Activated naive CD4-positive, alpha-beta T cell treated with anti-CD3 and anti-CD28 coated beads, Interleukin-2, amount 50 U/mL, for 72 hours (primary cell): ENCODE data around the gene SLIT3. TPM values are rescaled to one million over a fixed set of nuclear protein-coding genes. Genes with fewer than 3 reads are reported as not detected.

Experiments
- ATAC-seq, 2 donors: fragments of 150-1000 bp; cut with Tn5 transposase; 2 replicates each; pipeline ENCODE4 v1.10.0; 2021; ENCODE audit warnings: mild to moderate bottlenecking in 2 of 2, moderate library complexity in 2 of 2
- DNase-seq, 2 donors: peaks; one replicate each; pipeline ENCODE4 v3.0.0; 2021 to 2022; ENCODE audit warnings: low spot score in 2 of 2
- H3K27ac Mint-ChIP-seq, 2 donors: one replicate each; pipeline ENCODE4 v1.8.0; 2022; ENCODE audit warnings: mild to moderate bottlenecking in 2 of 2, mixed read lengths in 2 of 2
- H3K36me3 Mint-ChIP-seq, 2 donors: one replicate each; pipeline ENCODE4 v1.8.0; 2022; ENCODE audit warnings: mixed read lengths in 2 of 2
- H3K9me3 Mint-ChIP-seq, 2 donors: one replicate each; pipeline ENCODE4 v1.8.0; 2022; ENCODE audit warnings: mixed read lengths in 2 of 2
- total RNA-seq, 2 donors: library from RNA; stranded (reverse); gene quantifications; one replicate each; pipeline ENCODE4 v1.2.3, GENCODE V29; 2022

The SLIT3 gene
- total RNA-seq, 2 donors from 2014 or later: 1.9 to 2.0 TPM

DNA sequence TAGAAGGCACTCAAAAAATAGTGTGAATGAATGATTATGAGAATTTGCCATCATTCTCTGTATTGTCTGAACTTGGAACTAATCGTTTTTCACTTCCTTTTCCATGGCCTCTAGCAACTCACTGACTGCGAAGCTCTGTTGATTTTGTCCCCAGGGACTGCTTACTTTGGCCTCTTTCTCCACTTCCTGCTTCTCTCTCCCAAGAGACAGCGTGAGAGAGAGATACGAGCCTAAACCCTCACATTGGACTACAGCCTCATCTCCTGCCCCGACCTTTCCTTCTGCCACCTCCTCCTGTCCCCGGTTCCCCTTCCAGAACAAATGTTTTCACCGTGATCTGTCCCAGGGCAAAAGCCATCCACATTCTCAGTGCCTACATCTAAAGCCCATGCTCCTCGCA, 421.0 kb downstream of the SLIT3 start:
- DNase-seq (no peak), ATAC-seq (no peak)
- H3K36me3 Mint-ChIP-seq: no peaks in the 10 kb centered on the region
- no peaks in the 10 kb centered on the region for H3K9me3 Mint-ChIP-seq
- H3K27ac Mint-ChIP-seq: no peak overlapping the region

DNA sequence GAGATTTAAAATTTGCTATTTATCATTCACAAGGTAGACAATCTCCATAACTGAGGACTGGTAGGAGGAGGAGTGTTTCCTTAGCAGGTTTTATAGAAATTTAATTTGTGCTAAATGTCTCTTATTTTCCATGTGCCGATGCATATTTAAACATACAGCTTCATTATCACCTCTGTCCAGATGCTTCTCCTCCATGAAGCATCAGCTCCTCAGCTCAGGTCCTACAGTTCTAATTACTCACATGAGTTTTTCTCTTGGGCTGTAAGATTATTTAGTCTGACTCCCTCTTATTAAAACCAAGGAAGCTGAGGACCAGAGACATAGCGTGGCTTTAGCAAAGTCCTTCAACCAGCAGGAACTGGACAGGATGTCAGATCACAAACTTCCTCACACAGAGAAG, 421.6 kb downstream of the SLIT3 start:
- no peak for DNase-seq
- Mint-ChIP-seq H3K9me3 (no peaks in the 10 kb centered on the region), H3K36me3 (no peaks in the 10 kb centered on the region), H3K27ac (no peak overlapping the region)
- ATAC-seq: no peak

DNA sequence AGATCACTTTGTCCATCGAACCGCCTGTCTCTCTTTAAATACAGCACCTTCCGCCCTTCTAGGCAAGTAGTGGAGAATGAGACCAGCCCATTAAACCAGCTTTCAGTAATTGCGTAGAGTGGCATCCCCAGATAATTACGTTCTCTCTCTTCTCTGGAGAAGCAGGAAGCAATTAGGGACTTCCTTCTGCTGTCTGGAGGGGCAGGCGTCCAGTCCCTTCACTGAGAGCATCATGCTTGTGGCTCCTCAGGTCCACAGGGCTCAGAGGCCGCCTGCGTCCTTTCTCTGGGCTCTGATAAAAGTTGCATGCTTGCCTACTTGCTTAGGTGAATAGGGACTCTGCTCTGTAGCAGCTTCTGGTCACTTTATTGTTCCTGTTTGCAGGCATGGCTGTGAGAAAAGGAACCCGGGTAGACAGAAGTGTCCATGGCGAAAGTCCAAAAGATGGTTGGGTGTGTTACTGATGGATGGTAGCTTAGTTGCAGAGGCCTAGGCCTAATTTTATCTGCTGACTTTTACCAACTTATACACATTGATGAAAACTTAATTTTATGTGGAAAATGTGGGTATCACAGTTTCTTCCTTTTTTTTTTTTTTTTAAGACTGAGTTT, 422.7 kb downstream of the SLIT3 start:
- no peaks in the 10 kb centered on the region for H3K9me3 Mint-ChIP-seq
- DNase-seq: no peak
- ATAC-seq: no peak
- H3K36me3 Mint-ChIP-seq: no peaks in the 10 kb centered on the region
- no peak overlapping the region for H3K27ac Mint-ChIP-seq

- no peak overlapping the region for H3K27ac Mint-ChIP-seq
- DNase-seq (no peak), ATAC-seq (no peak)
- no peaks in the 10 kb centered on the region for H3K9me3 Mint-ChIP-seq
- no peaks in the 10 kb centered on the region for H3K36me3 Mint-ChIP-seq
These were observed 423.6 kb downstream of the SLIT3 start for GRCh38 chr5:168877132-168877892.

DNA sequence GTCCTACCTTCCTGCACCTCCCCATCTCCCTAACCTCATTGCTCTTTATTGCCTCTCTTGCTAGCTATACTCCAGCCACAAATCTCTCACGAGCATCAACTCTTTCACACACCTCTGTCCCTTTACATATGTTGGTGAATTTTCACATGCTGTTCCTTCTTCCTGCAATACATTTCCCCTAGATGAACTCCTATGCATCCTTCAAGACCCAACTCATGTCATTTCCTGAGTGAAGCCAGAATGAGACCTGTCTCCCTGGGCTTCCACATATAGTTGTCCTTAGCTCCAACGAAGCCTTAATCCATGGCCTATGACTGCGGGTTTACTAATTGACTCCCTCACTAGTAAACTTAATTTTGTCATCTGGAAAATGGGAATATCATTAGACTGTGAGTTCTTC, 424.5 kb downstream of the SLIT3 start:
- Mint-ChIP-seq H3K36me3 (no peaks in the 10 kb centered on the region), H3K27ac (no peak overlapping the region), H3K9me3 (no peaks in the 10 kb centered on the region)
- ATAC-seq: no peak
- no peak for DNase-seq

DNA sequence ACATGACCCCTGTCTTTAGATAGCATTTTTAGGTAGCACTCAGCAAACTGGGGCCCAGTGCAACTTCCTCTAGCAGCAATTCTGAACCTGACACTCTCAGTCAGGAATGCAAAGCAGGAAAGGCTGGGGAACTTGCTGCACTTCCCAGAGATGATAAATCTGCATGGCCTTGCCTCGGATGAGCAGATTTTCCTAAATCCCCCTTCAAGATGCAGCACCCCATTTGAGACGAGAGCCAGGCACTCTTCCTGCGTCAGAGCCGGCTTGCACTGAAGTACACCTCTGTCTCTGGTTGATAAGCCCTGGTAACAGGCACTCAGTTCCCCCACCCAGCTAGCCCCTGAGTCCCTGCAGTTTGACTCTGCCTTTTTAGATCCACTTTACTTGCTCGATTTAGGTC, 425.1 kb downstream of the SLIT3 start:
- Mint-ChIP-seq H3K36me3 (no peaks in the 10 kb centered on the region), H3K9me3 (no peaks in the 10 kb centered on the region), H3K27ac (no peak overlapping the region)
- no peak for DNase-seq
- ATAC-seq: no peak

- H3K36me3 Mint-ChIP-seq: no peaks in the 10 kb centered on the region
- H3K9me3 Mint-ChIP-seq: no peaks in the 10 kb centered on the region
- ATAC-seq (no peak), DNase-seq (no peak)
- no peak overlapping the region for H3K27ac Mint-ChIP-seq
These were observed 426.1 kb downstream of the SLIT3 start for GRCh38 chr5:168874713-168875380.

GRCh38 chr5:168872246-168872645, 428.7 kb downstream of the SLIT3 start:
- H3K36me3 Mint-ChIP-seq: no peaks in the 10 kb centered on the region
- H3K27ac Mint-ChIP-seq: peak overlapping the region in 1 of 2 donors; percentile 82
- ATAC-seq: no peak
- H3K9me3 Mint-ChIP-seq: no peaks in the 10 kb centered on the region
- DNase-seq: no peak

DNA sequence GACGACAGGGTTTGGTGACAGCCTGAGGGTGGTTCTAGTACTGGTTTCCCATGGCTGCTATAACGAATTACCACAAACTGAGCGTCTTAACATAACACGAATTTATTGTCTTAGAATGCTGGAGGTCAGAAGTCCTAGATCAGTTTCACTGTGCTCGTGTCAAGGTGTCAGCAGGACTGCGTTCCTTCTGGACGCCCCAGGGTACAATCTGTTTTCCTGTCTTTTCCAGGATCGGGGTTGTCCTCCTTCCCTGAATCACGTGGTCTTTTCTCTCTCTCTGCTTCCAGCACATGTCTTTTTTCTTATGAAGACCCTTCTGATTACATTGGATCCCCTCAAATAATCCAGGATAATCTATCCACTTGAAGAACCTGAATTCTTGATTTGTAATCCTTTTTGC, 430.0 kb downstream of the SLIT3 start:
- no peaks in the 10 kb centered on the region for H3K9me3 Mint-ChIP-seq
- no peak for ATAC-seq
- H3K36me3 Mint-ChIP-seq: no peaks in the 10 kb centered on the region
- DNase-seq: no peak
- H3K27ac Mint-ChIP-seq: no peak overlapping the region

- H3K9me3 Mint-ChIP-seq: no peaks in the 10 kb centered on the region
- DNase-seq (no peak), ATAC-seq (no peak)
- no peak overlapping the region for H3K27ac Mint-ChIP-seq
- H3K36me3 Mint-ChIP-seq: no peaks in the 10 kb centered on the region
These were observed 431.2 kb downstream of the SLIT3 start for GRCh38 chr5:168869615-168870227.

GRCh38 chr5:168867241-168867640, 433.7 kb downstream of the SLIT3 start:
- Mint-ChIP-seq H3K27ac (no peak overlapping the region), H3K9me3 (peaks cover 0 to 3% of the 10 kb centered on the region in 2 donors), H3K36me3 (no peaks in the 10 kb centered on the region)
- DNase-seq (no peak), ATAC-seq (no peak)

DNA sequence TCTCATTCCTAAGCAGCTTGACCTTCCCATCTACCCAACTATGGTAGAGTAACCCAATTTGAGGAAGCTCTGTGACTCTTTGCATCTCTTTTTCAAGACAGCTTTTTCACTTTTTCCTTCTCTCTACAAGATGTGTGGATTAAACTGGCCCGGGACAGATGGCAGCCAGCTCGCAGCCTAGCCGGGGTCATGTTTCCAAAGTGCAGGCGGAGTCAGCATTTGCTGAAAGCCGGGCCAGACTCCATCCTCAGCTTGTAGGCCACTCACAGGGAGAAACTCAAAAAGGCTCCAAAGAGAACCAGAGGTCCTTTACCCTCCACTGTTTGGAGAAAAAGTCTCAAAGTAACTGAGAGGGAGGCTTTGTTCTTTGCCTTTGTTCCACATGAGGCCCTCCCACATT, 435.0 kb downstream of the SLIT3 start:
- DNase-seq (no peak), ATAC-seq (no peak)
- Mint-ChIP-seq H3K27ac (no peak overlapping the region), H3K36me3 (no peaks in the 10 kb centered on the region), H3K9me3 (peaks cover 0 to 3% of the 10 kb centered on the region in 2 donors)

GRCh38 chr5:168863021-168863420, 437.9 kb downstream of the SLIT3 start:
- no peak for ATAC-seq
- no peaks in the 10 kb centered on the region for H3K36me3 Mint-ChIP-seq
- no peak overlapping the region for H3K27ac Mint-ChIP-seq
- DNase-seq: no peak
- peaks cover 0 to 3% of the 10 kb centered on the region in 2 donors for H3K9me3 Mint-ChIP-seq

GRCh38 chr5:168860503-168860902, 440.4 kb downstream of the SLIT3 start:
- no peak for DNase-seq
- no peaks in the 10 kb centered on the region for H3K36me3 Mint-ChIP-seq
- H3K9me3 Mint-ChIP-seq: peaks cover 0 to 3% of the 10 kb centered on the region in 2 donors
- no peak for ATAC-seq
- no peak overlapping the region for H3K27ac Mint-ChIP-seq

GRCh38 chr5:168860081-168860480, 440.9 kb downstream of the SLIT3 start:
- Mint-ChIP-seq H3K36me3 (no peaks in the 10 kb centered on the region), H3K9me3 (peaks cover 0 to 3% of the 10 kb centered on the region in 2 donors)

GRCh38 chr5:168859471-168859870, 441.5 kb downstream of the SLIT3 start:
- Mint-ChIP-seq H3K27ac (no peak overlapping the region), H3K36me3 (no peaks in the 10 kb centered on the region), H3K9me3 (peaks cover 0 to 3% of the 10 kb centered on the region in 2 donors)
- DNase-seq (no peak), ATAC-seq (no peak)

More at GRCh38 chr5:168860081-168860480, 440.9 kb downstream of the SLIT3 start:
- no peak overlapping the region for H3K27ac Mint-ChIP-seq
- DNase-seq (no peak), ATAC-seq (no peak)

GRCh38 chr5:168858994-168859393, 441.9 kb downstream of the SLIT3 start:
- H3K9me3 Mint-ChIP-seq: peaks cover 0 to 3% of the 10 kb centered on the region in 2 donors
- DNase-seq (no peak), ATAC-seq (no peak)
- H3K36me3 Mint-ChIP-seq: no peaks in the 10 kb centered on the region
- no peak overlapping the region for H3K27ac Mint-ChIP-seq
